GM23338 (cell line): ENCODE data around the gene ARL6IP4. TPM values are rescaled to one million over a fixed set of nuclear protein-coding genes. Genes with fewer than 3 reads are reported as not detected.

ENCODE experiments used
- ATAC-seq: fragments of 200-7000 bp; cut with Tn5 transposase; 3 replicates; pipeline ENCODE4 v1.9.1; 2020
- DNase-seq: peaks from one replicate; pipeline ENCODE4 v3.0.0-alpha.2; 2015; ENCODE audit warnings: low spot score
- H2AFZ ChIP-seq: fragments of 200-600 bp; sonication (generic); 2 replicates; pipeline ENCODE4 v1.8.0; 2016; ENCODE audit warnings: antibody characterized with exemption, mild to moderate bottlenecking, moderate library complexity
- H3F3A ChIP-seq: fragments of 200-600 bp; sonication (generic); replicated peaks from 2 replicates; pipeline ENCODE4 v1.8.0; 2017; ENCODE audit warnings: antibody characterized with exemption, mixed run types, low read depth
- H3K27ac ChIP-seq: fragments of 200-600 bp; sonication (generic); 2 replicates; pipeline ENCODE4 v1.6.1; 2016; ENCODE audit warnings: low read depth
- H3K27me3 ChIP-seq: fragments of 200-600 bp; sonication (generic); 2 replicates; pipeline ENCODE4 v1.8.0; 2016; ENCODE audit warnings: mild to moderate bottlenecking, mixed run types, moderate library complexity; ENCODE audit not compliant: insufficient read depth
- H3K36me3 ChIP-seq: fragments of 200-600 bp; sonication (generic); 2 replicates; pipeline ENCODE4 v1.8.0; 2016; ENCODE audit warnings: mild to moderate bottlenecking; ENCODE audit not compliant: insufficient read depth
- H3K4me1 ChIP-seq: fragments of 200-600 bp; sonication (generic); 2 replicates; pipeline ENCODE4 v1.8.0; 2016; ENCODE audit warnings: mild to moderate bottlenecking, moderate library complexity; ENCODE audit not compliant: insufficient read depth
- H3K4me2 ChIP-seq: fragments of 200-600 bp; sonication (generic); 2 replicates; pipeline ENCODE4 v1.7.1; 2017; ENCODE audit warnings: mixed run types
- H3K4me3 ChIP-seq: fragments of 200-600 bp; sonication (generic); 2 replicates; pipeline ENCODE4 v1.6.1; 2016; ENCODE audit warnings: mixed run types
- H3K79me2 ChIP-seq: fragments of 200-600 bp; sonication (generic); replicated peaks from 2 replicates; pipeline ENCODE4 v1.8.0; 2017; ENCODE audit warnings: mild to moderate bottlenecking; ENCODE audit not compliant: insufficient read depth
- H3K9me2 ChIP-seq: fragments of 200-600 bp; sonication (generic); 2 replicates; pipeline ENCODE4 v1.8.0; 2017; ENCODE audit not compliant: insufficient read depth
- H4K20me1 ChIP-seq: fragments of 200-600 bp; sonication (generic); replicated peaks from 2 replicates; pipeline ENCODE4 v1.8.0; 2017; ENCODE audit warnings: mild to moderate bottlenecking; ENCODE audit not compliant: insufficient read depth
- H3K27ac Mint-ChIP-seq: 2 replicates; pipeline ENCODE4 v1.8.0; 2020; ENCODE audit warnings: inconsistent platforms, mild to moderate bottlenecking, moderate library complexity, mixed read lengths
- H3K27me3 Mint-ChIP-seq: 3 replicates; pipeline ENCODE4 v1.8.0; 2022; ENCODE audit warnings: low read depth, mild to moderate bottlenecking, moderate library complexity, mixed read lengths, inconsistent platforms; ENCODE audit not compliant: insufficient read depth, poor library complexity
- H3K36me3 Mint-ChIP-seq: 3 replicates; pipeline ENCODE4 v1.8.0; 2021; ENCODE audit warnings: low read depth, mild to moderate bottlenecking, inconsistent platforms, moderate library complexity, mixed read lengths
- H3K4me1 Mint-ChIP-seq: 3 replicates; pipeline ENCODE4 v1.8.0; 2020; ENCODE audit warnings: mild to moderate bottlenecking, inconsistent platforms, mixed read lengths
- H3K4me3 Mint-ChIP-seq: 3 replicates; pipeline ENCODE4 v1.8.0; 2021; ENCODE audit warnings: moderate library complexity, mild to moderate bottlenecking, inconsistent platforms, mixed read lengths
- H3K9me3 Mint-ChIP-seq: 3 replicates; pipeline ENCODE4 v1.8.0; 2020; ENCODE audit warnings: moderate library complexity, mild to moderate bottlenecking, inconsistent platforms, mixed read lengths
- CREB1 ChIP-seq: fragments of 250-450 bp; sonication (Bioruptor Pico); IDR thresholded peaks from 2 replicates; pipeline ENCODE4 v1.5.0; 2020; ENCODE audit warnings: low read depth, mild to moderate bottlenecking, moderate library complexity
- EZH2 ChIP-seq: fragments of 200-600 bp; sonication (generic); IDR thresholded peaks from one replicate; pipeline ENCODE4 v1.8.0; 2017; ENCODE audit warnings: antibody characterized with exemption, mild to moderate bottlenecking, low read depth; ENCODE audit not compliant: unreplicated experiment
- EZH2phosphoT487 ChIP-seq: fragments of 200-600 bp; sonication (generic); IDR thresholded peaks from one replicate; pipeline ENCODE4 v1.8.1; 2018; ENCODE audit warnings: antibody characterized with exemption; ENCODE audit not compliant: unreplicated experiment
- JUNB ChIP-seq: IDR thresholded peaks from one replicate; pipeline ENCODE4 v1.6.1; 2016; ENCODE audit warnings: antibody characterized with exemption; ENCODE audit not compliant: unreplicated experiment
- NANOG ChIP-seq: IDR thresholded peaks from 2 replicates; pipeline ENCODE4 v1.6.1; 2016; ENCODE audit warnings: antibody characterized with exemption, borderline replicate concordance
- POLR2AphosphoS5 ChIP-seq: IDR thresholded peaks from 2 replicates; pipeline ENCODE4 v1.6.1; 2016; ENCODE audit warnings: antibody characterized with exemption, low read depth
- STAT1 ChIP-seq: IDR thresholded peaks from one replicate; pipeline ENCODE4 v1.6.1; 2016; ENCODE audit warnings: antibody characterized with exemption; ENCODE audit not compliant: unreplicated experiment
- ZNF114 ChIP-seq: fragments of 250-450 bp; sonication (Bioruptor Pico); IDR thresholded peaks from 2 replicates; pipeline ENCODE4 v1.5.0; 2020; ENCODE audit warnings: mild to moderate bottlenecking, moderate library complexity
- ZNF331 ChIP-seq: fragments of 250-450 bp; sonication (Bioruptor Pico); IDR thresholded peaks from 2 replicates; pipeline ENCODE4 v1.5.0; 2020; ENCODE audit warnings: low read depth, mild to moderate bottlenecking, moderate library complexity
- polyA plus RNA-seq: library from polyadenylated mRNA; unstranded; fragments of >200 nt; fragmentation: Nextera tagmentation; extraction: Ambion mirVana; gene quantifications from 2 replicates; pipeline ENCODE4 v1.2.1, GENCODE V29; 2016
- total RNA-seq: library from RNA; depleted of rRNA; stranded (reverse); fragments of >200 nt; shearing (Covaris generic); gene quantifications from 2 replicates; pipeline ENCODE4 v1.2.3, GENCODE V29; 2014
- TF ChIP-seq, protein P1 (sequence below): IDR thresholded peaks from 2 replicates; pipeline ENCODE4 v1.6.1; 2016; ENCODE audit warnings: antibody characterized with exemption
- TF ChIP-seq, protein P2 (sequence below): IDR thresholded peaks from one replicate; pipeline ENCODE4 v1.6.1; 2018; ENCODE audit warnings: antibody characterized with exemption; ENCODE audit not compliant: unreplicated experiment
- TF ChIP-seq, protein P3 (sequence below), 2 experiments: fragments of 200-600 bp in 1 of 2; sonication (generic) in 1 of 2; conservative IDR thresholded peaks; 2 replicates each; pipeline versions ENCODE4 v1.5.1 to v1.6.1; 2016 to 2017; ENCODE audit warnings: antibody characterized with exemption in 2 of 2, low read depth in 2 of 2, mild to moderate bottlenecking in 2 of 2, moderate library complexity in 1 of 2

ARL6IP4 gene
- total and polyA plus RNA-seq, 2 experiments from 2014 or later = 85.5 to 169 TPM

DNA sequence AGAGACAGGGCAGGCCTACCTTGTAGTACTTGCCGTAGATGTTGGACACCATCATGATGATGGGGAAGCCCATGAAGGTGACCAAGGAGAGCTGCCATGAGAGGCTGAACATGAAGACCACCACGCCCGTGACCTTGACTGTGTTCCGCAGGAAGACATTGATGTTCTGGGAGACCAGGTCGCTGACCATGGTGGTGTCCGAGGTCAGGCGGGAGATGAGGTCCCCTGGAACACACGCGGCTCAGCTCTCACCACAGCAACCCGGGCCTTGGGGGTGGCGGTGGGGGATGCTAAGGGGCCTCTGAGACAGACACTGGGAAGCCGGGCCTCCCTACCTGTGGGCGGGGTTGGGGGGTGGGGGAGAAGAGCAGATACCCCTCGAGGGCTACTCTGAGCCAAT lies 31.9 kb upstream of the ARL6IP4 start:
- no peak overlapping the region for H2AFZ ChIP-seq
- Mint-ChIP-seq H3K27ac (no peak overlapping the region), H3K27me3 (peaks cover 15% of the 10 kb centered on the region), H3K4me3 (no peak overlapping the region), H3K36me3 (no peaks in the 10 kb centered on the region; the same call in 2 of the 3 replicates), H3K4me1 (no peaks in the 10 kb centered on the region), H3K9me3 (no peaks in the 10 kb centered on the region)
- peaks cover 10% of the 10 kb centered on the region; the same call in 1 of the 2 replicates for H4K20me1 ChIP-seq
- no peaks in the 10 kb centered on the region for H3K79me2 ChIP-seq
- TF ChIP-seq ZNF331 (CRISPR knock-in tag) = no peak
- no peak for TF ChIP-seq CREB1 (CRISPR knock-in tag)
- TF ChIP-seq POLR2AphosphoS5 = no peak
- DNase-seq (no peak), ATAC-seq (no peak)
- H3K9me2 ChIP-seq = no peaks in the 10 kb centered on the region
- no peaks in the 10 kb centered on the region for H3K4me1 ChIP-seq
- H3K27me3 ChIP-seq = no peaks in the 10 kb centered on the region
- no peaks in the 10 kb centered on the region for H3F3A ChIP-seq
- no peak overlapping the region for H3K4me3 ChIP-seq
- H3K36me3 ChIP-seq = no peaks in the 10 kb centered on the region
- no peak overlapping the region for H3K4me2 ChIP-seq
- no peak overlapping the region for H3K27ac ChIP-seq

DNA sequence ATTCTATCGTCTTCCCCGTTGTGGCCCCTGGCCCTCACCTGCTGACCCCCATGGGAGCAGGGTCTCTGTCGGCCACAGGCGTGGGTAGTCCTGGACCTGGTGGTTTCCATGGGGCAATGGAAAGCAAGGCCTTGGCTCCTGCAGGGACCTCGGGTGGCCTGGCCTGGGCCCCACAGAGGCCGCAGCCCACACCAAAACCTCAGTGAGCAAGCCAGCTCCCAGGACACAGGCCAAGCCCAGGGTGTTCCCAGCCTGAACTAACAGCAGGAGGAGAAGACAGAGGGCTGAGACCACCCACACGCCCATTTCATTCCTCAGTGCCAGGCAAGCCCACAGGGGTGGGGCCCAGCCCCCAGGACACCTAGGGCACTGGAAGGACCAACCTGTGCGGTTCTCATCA lies 31.1 kb upstream of the ARL6IP4 start:
- Histone ChIP-seq H2AFZ (no peak overlapping the region), H3K4me3 (no peak overlapping the region), H4K20me1 (peaks cover 12% of the 10 kb centered on the region; the same call in 1 of the 2 replicates), H3K9me2 (no peaks in the 10 kb centered on the region), H3K4me1 (no peaks in the 10 kb centered on the region), H3K36me3 (no peaks in the 10 kb centered on the region), H3K27me3 (no peaks in the 10 kb centered on the region), H3K79me2 (no peaks in the 10 kb centered on the region), H3K4me2 (no peak overlapping the region), H3K27ac (no peak overlapping the region), H3F3A (no peaks in the 10 kb centered on the region)
- DNase-seq (no peak), ATAC-seq (no peak)
- Mint-ChIP-seq H3K9me3 (no peaks in the 10 kb centered on the region), H3K4me3 (no peak overlapping the region), H3K36me3 (no peaks in the 10 kb centered on the region; the same call in 2 of the 3 replicates), H3K27me3 (peaks cover 13% of the 10 kb centered on the region), H3K4me1 (no peaks in the 10 kb centered on the region), H3K27ac (no peak overlapping the region)
- TF ChIP-seq CREB1 (CRISPR knock-in tag) (no peak), EZH2phosphoT487 (no peak), ZNF114 (CRISPR knock-in tag) (no peak), ZNF331 (CRISPR knock-in tag) (no peak), NANOG (no peak), POLR2AphosphoS5 (no peak), STAT1 (no peak), EZH2 (no peak), JUNB (no peak)
- TF ChIP-seq, protein P1, sequence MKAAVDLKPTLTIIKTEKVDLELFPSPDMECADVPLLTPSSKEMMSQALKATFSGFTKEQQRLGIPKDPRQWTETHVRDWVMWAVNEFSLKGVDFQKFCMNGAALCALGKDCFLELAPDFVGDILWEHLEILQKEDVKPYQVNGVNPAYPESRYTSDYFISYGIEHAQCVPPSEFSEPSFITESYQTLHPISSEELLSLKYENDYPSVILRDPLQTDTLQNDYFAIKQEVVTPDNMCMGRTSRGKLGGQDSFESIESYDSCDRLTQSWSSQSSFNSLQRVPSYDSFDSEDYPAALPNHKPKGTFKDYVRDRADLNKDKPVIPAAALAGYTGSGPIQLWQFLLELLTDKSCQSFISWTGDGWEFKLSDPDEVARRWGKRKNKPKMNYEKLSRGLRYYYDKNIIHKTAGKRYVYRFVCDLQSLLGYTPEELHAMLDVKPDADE = no peak
- TF ChIP-seq, protein P2, sequence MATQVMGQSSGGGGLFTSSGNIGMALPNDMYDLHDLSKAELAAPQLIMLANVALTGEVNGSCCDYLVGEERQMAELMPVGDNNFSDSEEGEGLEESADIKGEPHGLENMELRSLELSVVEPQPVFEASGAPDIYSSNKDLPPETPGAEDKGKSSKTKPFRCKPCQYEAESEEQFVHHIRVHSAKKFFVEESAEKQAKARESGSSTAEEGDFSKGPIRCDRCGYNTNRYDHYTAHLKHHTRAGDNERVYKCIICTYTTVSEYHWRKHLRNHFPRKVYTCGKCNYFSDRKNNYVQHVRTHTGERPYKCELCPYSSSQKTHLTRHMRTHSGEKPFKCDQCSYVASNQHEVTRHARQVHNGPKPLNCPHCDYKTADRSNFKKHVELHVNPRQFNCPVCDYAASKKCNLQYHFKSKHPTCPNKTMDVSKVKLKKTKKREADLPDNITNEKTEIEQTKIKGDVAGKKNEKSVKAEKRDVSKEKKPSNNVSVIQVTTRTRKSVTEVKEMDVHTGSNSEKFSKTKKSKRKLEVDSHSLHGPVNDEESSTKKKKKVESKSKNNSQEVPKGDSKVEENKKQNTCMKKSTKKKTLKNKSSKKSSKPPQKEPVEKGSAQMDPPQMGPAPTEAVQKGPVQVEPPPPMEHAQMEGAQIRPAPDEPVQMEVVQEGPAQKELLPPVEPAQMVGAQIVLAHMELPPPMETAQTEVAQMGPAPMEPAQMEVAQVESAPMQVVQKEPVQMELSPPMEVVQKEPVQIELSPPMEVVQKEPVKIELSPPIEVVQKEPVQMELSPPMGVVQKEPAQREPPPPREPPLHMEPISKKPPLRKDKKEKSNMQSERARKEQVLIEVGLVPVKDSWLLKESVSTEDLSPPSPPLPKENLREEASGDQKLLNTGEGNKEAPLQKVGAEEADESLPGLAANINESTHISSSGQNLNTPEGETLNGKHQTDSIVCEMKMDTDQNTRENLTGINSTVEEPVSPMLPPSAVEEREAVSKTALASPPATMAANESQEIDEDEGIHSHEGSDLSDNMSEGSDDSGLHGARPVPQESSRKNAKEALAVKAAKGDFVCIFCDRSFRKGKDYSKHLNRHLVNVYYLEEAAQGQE = no peak
- TF ChIP-seq, protein P3, sequence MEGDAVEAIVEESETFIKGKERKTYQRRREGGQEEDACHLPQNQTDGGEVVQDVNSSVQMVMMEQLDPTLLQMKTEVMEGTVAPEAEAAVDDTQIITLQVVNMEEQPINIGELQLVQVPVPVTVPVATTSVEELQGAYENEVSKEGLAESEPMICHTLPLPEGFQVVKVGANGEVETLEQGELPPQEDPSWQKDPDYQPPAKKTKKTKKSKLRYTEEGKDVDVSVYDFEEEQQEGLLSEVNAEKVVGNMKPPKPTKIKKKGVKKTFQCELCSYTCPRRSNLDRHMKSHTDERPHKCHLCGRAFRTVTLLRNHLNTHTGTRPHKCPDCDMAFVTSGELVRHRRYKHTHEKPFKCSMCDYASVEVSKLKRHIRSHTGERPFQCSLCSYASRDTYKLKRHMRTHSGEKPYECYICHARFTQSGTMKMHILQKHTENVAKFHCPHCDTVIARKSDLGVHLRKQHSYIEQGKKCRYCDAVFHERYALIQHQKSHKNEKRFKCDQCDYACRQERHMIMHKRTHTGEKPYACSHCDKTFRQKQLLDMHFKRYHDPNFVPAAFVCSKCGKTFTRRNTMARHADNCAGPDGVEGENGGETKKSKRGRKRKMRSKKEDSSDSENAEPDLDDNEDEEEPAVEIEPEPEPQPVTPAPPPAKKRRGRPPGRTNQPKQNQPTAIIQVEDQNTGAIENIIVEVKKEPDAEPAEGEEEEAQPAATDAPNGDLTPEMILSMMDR (conservative IDR thresholded peaks at IDR 0.05; ENCODE audit: low read depth in 2 of 2) = no peak
